NCI-H510A treated with DMSO at 0.1 percent for 48 hours (cell line): ENCODE results near the gene ASMTL.
"Not testable (repeated sequence)": the region's sequence is repeated elsewhere in the genome, so short reads cannot be mapped to it uniquely, and the experiment has no call there.

Source experiments
- DNase-seq: peaks from one replicate; lab custom pipeline; 2025; lab: John Stamatoyannopoulos, UW

ASMTL gene

GRCh38 chrX:1452516-1453394 is at the start of gene ASMTL:
TSS of gene ASMTL (minus strand) at chrX:1452909. CDS start at chrX:1452840, 69 bp downstream.
- DNase-seq = no peak

- no peak for DNase-seq
Measured at GRCh38 chrX:1502241-1502640, 49.5 kb upstream of the ASMTL start.

- no peak for DNase-seq
Measured at GRCh38 chrX:1500701-1501624, 48.3 kb upstream of the ASMTL start.

GRCh38 chrX:1496076-1496475 is 43.4 kb upstream of the ASMTL start:
- DNase-seq = no peak

GRCh38 chrX:1493877-1494510 is 41.3 kb upstream of the ASMTL start:
- no peak for DNase-seq

GRCh38 chrX:1493412-1493811 is 40.7 kb upstream of the ASMTL start:
- DNase-seq = no peak

- DNase-seq = no peak
Measured at GRCh38 chrX:1492421-1493012, 39.8 kb upstream of the ASMTL start.

GRCh38 chrX:1491851-1492349 is 39.2 kb upstream of the ASMTL start:
- no peak for DNase-seq

- DNase-seq = not testable (repeated sequence)
Measured at GRCh38 chrX:1491248-1491647, 38.5 kb upstream of the ASMTL start.

- DNase-seq = not testable (repeated sequence)
Measured at GRCh38 chrX:1490723-1491122, 38.0 kb upstream of the ASMTL start.

- DNase-seq = not testable (repeated sequence)
Measured at GRCh38 chrX:1489354-1489753, 36.6 kb upstream of the ASMTL start.

- no peak for DNase-seq
Measured at GRCh38 chrX:1488745-1489144, 36.0 kb upstream of the ASMTL start.

- DNase-seq = no peak
Measured at GRCh38 chrX:1488141-1488540, 35.4 kb upstream of the ASMTL start.

- DNase-seq = no peak
Measured at GRCh38 chrX:1487401-1487800, 34.7 kb upstream of the ASMTL start.

GRCh38 chrX:1486749-1487361 is 34.1 kb upstream of the ASMTL start:
- no peak for DNase-seq

- DNase-seq = no peak
Measured at GRCh38 chrX:1486177-1486576, 33.5 kb upstream of the ASMTL start.

GRCh38 chrX:1485033-1485432 is 32.3 kb upstream of the ASMTL start:
- no peak for DNase-seq

- DNase-seq = no peak
Measured at GRCh38 chrX:1484638-1485019, 31.9 kb upstream of the ASMTL start.

- DNase-seq = no peak
Measured at GRCh38 chrX:1483843-1484637, 31.3 kb upstream of the ASMTL start.

- not testable (repeated sequence) for DNase-seq
Measured at GRCh38 chrX:1482530-1482928, 29.8 kb upstream of the ASMTL start.
